Breast epithelium (tissue), 4 donors: ENCODE measurements around the gene ULK4. TPM values are rescaled to one million over a fixed set of nuclear protein-coding genes. Genes with fewer than 3 reads are reported as not detected.

Experiments
- DNase-seq, 2 donors: peaks; one replicate each; pipeline ENCODE4 v3.0.0-alpha.2; 2019; ENCODE audit warnings: low spot score in 2 of 2
- H3K27ac ChIP-seq, 2 donors: fragments of 200-600 bp; sonication (generic) in 1 of 2; one replicate each; pipeline ENCODE4 v1.5.1; 2016 to 2019; ENCODE audit warnings: mild to moderate bottlenecking in 1 of 2
- H3K27me3 ChIP-seq, 2 donors: fragments of 200-600 bp; sonication (generic) in 1 of 2; one replicate each; pipeline versions ENCODE4 v1.5.1 to v1.6.0; 2017 to 2019; ENCODE audit warnings: control low read depth in 1 of 2, mild to moderate bottlenecking in 1 of 2
- H3K36me3 ChIP-seq: fragments of 200-600 bp; one replicate; pipeline ENCODE4 v1.5.1; 2019
- H3K4me1 ChIP-seq, 2 donors: fragments of 200-600 bp; sonication (generic); one replicate each; pipeline ENCODE4 v1.5.1; 2016 to 2019; ENCODE audit warnings: control low read depth in 1 of 2
- H3K4me3 ChIP-seq, 3 donors: fragments of 200-600 bp; sonication (generic); 1 replicate in 2 of 3; 2 replicates in 1 of 3; pipeline ENCODE4 v1.5.1; 2016 to 2019; ENCODE audit warnings: mild to moderate bottlenecking in 3 of 3, moderate library complexity in 2 of 3
- H3K9me3 ChIP-seq, 2 donors: fragments of 200-600 bp; sonication (generic) in 1 of 2; one replicate each; pipeline ENCODE4 v1.5.1; 2016 to 2019; ENCODE audit warnings: control low read depth in 1 of 2
- POLR2A ChIP-seq: fragments of 450-650 bp; IDR thresholded peaks from one replicate; pipeline ENCODE4 v1.6.1; 2016; ENCODE audit warnings: antibody characterized with exemption, mild to moderate bottlenecking, moderate library complexity
- POLR2AphosphoS5 ChIP-seq, 3 donors: sonication (generic); formaldehyde crosslinking; IDR thresholded peaks; one replicate each; pipeline ENCODE4 v1.6.1; 2017; ENCODE audit warnings: antibody characterized with exemption in 3 of 3
- intact Hi-C: fragments of 100-400 bp; cut with DNase I; formaldehyde crosslinking; loops from one replicate; pipeline ENCODE4 v1.15.1; 2023; ENCODE audit warnings: low total_unique reads
- total RNA-seq, 3 donors: library from RNA; depleted of rRNA; stranded (reverse); fragments of >200 nt; gene quantifications; one replicate each; pipeline ENCODE4 v1.1.0, GENCODE V29; 2016
- TF ChIP-seq, protein P1 (sequence below), 3 donors: fragments of 450-650 bp; IDR thresholded peaks; one replicate each; pipeline ENCODE4 v1.5.1; 2016 to 2017; ENCODE audit warnings: antibody characterized with exemption in 3 of 3, mild to moderate bottlenecking in 3 of 3, moderate library complexity in 3 of 3

The ULK4 gene
- total RNA-seq, 3 donors from 2014 or later = 23.0 to 52.8 (median 31.8) TPM

GRCh38 chr3:41207355-41207754 lies 754.5 kb downstream of the ULK4 start:
- H3K27me3 ChIP-seq = no peaks in the 10 kb centered on the region
- peaks cover 0 to 39% of the 10 kb centered on the region in 2 donors for H3K4me1 ChIP-seq
- H3K4me3 ChIP-seq = peak overlapping the region in 1 of 3 donors; percentile 7
- H3K9me3 ChIP-seq = no peaks in the 10 kb centered on the region
- DNase-seq = no peak
- H3K36me3 ChIP-seq = no peaks in the 10 kb centered on the region
- TF ChIP-seq POLR2AphosphoS5 (IDR thresholded peaks at IDR 0.05) = no peak
- TF ChIP-seq, protein P1, sequence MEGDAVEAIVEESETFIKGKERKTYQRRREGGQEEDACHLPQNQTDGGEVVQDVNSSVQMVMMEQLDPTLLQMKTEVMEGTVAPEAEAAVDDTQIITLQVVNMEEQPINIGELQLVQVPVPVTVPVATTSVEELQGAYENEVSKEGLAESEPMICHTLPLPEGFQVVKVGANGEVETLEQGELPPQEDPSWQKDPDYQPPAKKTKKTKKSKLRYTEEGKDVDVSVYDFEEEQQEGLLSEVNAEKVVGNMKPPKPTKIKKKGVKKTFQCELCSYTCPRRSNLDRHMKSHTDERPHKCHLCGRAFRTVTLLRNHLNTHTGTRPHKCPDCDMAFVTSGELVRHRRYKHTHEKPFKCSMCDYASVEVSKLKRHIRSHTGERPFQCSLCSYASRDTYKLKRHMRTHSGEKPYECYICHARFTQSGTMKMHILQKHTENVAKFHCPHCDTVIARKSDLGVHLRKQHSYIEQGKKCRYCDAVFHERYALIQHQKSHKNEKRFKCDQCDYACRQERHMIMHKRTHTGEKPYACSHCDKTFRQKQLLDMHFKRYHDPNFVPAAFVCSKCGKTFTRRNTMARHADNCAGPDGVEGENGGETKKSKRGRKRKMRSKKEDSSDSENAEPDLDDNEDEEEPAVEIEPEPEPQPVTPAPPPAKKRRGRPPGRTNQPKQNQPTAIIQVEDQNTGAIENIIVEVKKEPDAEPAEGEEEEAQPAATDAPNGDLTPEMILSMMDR (IDR thresholded peaks at IDR 0.05) = no peak
- no peak for TF ChIP-seq POLR2A
- intact Hi-C loops = no loop called here
- peak overlapping the region; percentile 22 to 45 for H3K27ac ChIP-seq

DNA sequence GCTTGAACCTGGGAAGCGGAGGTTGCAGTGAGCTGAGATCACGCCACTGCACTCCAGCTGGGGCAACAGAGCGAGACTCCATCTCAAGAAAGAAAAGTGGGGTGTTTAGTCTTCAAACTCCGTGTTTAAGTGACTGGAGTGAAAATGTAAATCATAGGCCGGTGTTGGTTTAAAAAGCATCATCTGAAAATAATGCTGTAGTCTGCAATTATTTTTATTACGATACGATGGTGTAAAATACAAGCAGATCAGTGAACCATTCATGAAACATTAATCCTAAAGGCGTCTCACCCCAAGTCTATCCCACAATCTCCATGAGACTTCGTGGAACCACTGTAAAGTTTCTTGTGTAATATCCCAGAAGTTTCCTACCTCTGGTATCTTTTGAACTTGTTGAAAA lies 756.3 kb downstream of the ULK4 start:
- TF ChIP-seq POLR2AphosphoS5 (IDR thresholded peaks at IDR 0.05) (no peak), POLR2A (no peak)
- TF ChIP-seq, protein P1 (IDR thresholded peaks at IDR 0.05) = no peak

GRCh38 chr3:41204369-41204768 lies 757.5 kb downstream of the ULK4 start:
- peaks cover 0 to 39% of the 10 kb centered on the region in 2 donors for H3K4me1 ChIP-seq
- H3K36me3 ChIP-seq = no peaks in the 10 kb centered on the region
- H3K4me3 ChIP-seq = peak overlapping the region in 2 of 3 donors; percentile 0 to 4
- no peak for DNase-seq
- intact Hi-C loops = no loop called here
- TF ChIP-seq POLR2AphosphoS5 (IDR thresholded peaks at IDR 0.05) (no peak), POLR2A (no peak)
- TF ChIP-seq, protein P1 (IDR thresholded peaks at IDR 0.05) = no peak
- no peaks in the 10 kb centered on the region for H3K27me3 ChIP-seq
- peak overlapping the region in 1 of 2 donors; percentile 25 for H3K27ac ChIP-seq
- no peaks in the 10 kb centered on the region for H3K9me3 ChIP-seq

More for the DNA sequence above, 756.3 kb downstream of the ULK4 start:
- H3K9me3 ChIP-seq = no peaks in the 10 kb centered on the region
- no peak for DNase-seq
- H3K4me3 ChIP-seq = peak overlapping the region in 1 of 3 donors; percentile 16
- peaks cover 0 to 39% of the 10 kb centered on the region in 2 donors for H3K4me1 ChIP-seq
- no peaks in the 10 kb centered on the region for H3K27me3 ChIP-seq
- H3K36me3 ChIP-seq = no peaks in the 10 kb centered on the region
- peak overlapping the region; percentile 16 to 37 for H3K27ac ChIP-seq
- intact Hi-C loops = no loop called here

GRCh38 chr3:41202834-41203345 lies 759.0 kb downstream of the ULK4 start:
- intact Hi-C loops = no loop called here
- DNase-seq = no peak
- Histone ChIP-seq H3K27ac (peak overlapping the region; percentile 40 to 100), H3K9me3 (no peaks in the 10 kb centered on the region), H3K36me3 (no peaks in the 10 kb centered on the region), H3K4me3 (peak overlapping the region; percentile 92 to 96 (median 96)), H3K27me3 (no peaks in the 10 kb centered on the region), H3K4me1 (peaks cover 0 to 36% of the 10 kb centered on the region in 2 donors)
- TF ChIP-seq, protein P1 (IDR thresholded peaks at IDR 0.05) = peak in 1 of 3 donors; percentile 23
- TF ChIP-seq POLR2AphosphoS5 (IDR thresholded peaks at IDR 0.05) = no peak

DNA sequence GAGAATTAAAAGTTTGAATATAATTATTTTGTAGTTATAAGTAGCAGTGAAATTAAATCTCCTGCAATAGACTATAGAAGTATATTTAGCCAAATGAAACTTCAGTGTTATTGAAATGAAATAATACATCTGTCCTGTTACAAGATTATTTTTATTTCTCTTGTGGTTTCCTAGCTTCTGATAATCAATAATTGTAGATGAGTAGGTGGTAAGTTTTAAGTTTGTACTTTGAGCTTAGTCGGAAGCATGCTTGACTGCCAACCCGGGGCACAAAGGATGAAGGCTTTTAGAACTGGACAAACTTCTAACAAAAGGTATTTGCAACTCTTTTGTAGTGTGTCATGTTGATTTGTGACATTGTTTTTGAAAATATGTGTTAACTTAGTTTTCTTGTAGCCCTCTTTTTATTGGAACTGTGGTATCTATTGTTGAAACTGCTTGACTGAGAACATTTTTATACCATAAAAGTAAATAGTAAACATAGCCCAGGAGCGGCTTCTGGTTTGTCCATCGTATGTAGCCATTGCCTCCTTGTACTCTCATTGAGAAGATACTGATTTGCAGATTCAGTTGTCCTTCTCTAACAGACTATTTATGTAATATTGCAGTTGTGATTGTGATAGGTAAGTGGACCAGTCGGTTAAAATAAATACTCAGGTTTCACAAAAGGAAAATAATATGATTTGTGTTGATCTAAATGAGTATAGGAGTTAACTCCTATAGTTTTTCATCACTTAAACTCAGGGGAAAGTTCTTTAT lies 759.6 kb downstream of the ULK4 start:
- Histone ChIP-seq H3K27me3 (no peaks in the 10 kb centered on the region), H3K4me3 (peak overlapping the region; percentile 92 to 96 (median 96)), H3K36me3 (no peaks in the 10 kb centered on the region), H3K9me3 (no peaks in the 10 kb centered on the region), H3K4me1 (peaks cover 0 to 32% of the 10 kb centered on the region in 2 donors), H3K27ac (peak overlapping the region; percentile 40 to 100)
- intact Hi-C loops = no loop called here
- DNase-seq = no peak
- TF ChIP-seq POLR2AphosphoS5 (IDR thresholded peaks at IDR 0.05) = no peak
- TF ChIP-seq, protein P1 (IDR thresholded peaks at IDR 0.05) = no peak
- TF ChIP-seq POLR2A = no peak
